ENCODE measurements around the gene DNAJC28.

Gene DNAJC28

GRCh38 chr21:33444499-33444898 is 47.0 kb downstream of the DNAJC28 start:
- no peak for DNase-seq (ENCODE audit: low spot score)
- ChIA-PET CTCF (interaction anchor here (0.6 to 2.1 kb wide), 8 partner anchors 21 to 320 kb away, joined by 3 to 20 read pairs (median 4); no protein-coding TSS in a partner anchor), POLR2A (ENCODE audit: low non-redundant PET) (no interaction called here)
- no peak for TF ChIP-seq CTCF (conservative IDR thresholded peaks at IDR 0.05; ENCODE audit: low read depth)
- H3K27ac ChIP-seq = peak overlapping the region; percentile 55

- TF ChIP-seq CTCF (conservative IDR thresholded peaks at IDR 0.05; ENCODE audit: low read depth) = no peak
- no peak for DNase-seq (ENCODE audit: low spot score)
- ChIA-PET POLR2A (ENCODE audit: low non-redundant PET) (no interaction called here), CTCF (interaction anchor here (1.0 kb wide), 1 partner anchor 246 kb away, joined by 3 read pairs; no protein-coding TSS in a partner anchor)
- peak overlapping the region; percentile 28; the same call in 1 of the 2 replicates for H3K27ac ChIP-seq
Observed at GRCh38 chr21:33443194-33443593, 48.3 kb downstream of the DNAJC28 start.

- TF ChIP-seq CTCF (conservative IDR thresholded peaks at IDR 0.05; ENCODE audit: low read depth) = no peak
- DNase-seq (ENCODE audit: low spot score) = peak; percentile 73
- POLR2A ChIA-PET (ENCODE audit: low non-redundant PET) = interaction anchor here (0.7 kb wide), 1 partner anchor 92 kb away, joined by 3 read pairs; no protein-coding TSS in a partner anchor
- CTCF ChIA-PET = interaction anchor here (1.0 to 1.5 kb wide), 2 partner anchors 81 to 245 kb away, joined by 3 to 7 read pairs; no protein-coding TSS in a partner anchor
- peak overlapping the region; percentile 85 for H3K27ac ChIP-seq
Observed at GRCh38 chr21:33441489-33442477, 49.7 kb downstream of the DNAJC28 start.

Measured in RWPE1 (cell line).